ENCODE results near the gene GPR52. TPM values are rescaled to one million over a fixed set of nuclear protein-coding genes. Genes with fewer than 3 reads are reported as not detected.
"Not testable (repeated sequence)": the region's sequence is repeated elsewhere in the genome, so short reads cannot be mapped to it uniquely, and the experiment has no call there.

Gene GPR52
- total RNA-seq, 4 donors from 2014 or later = 1.9 to 5.2 (median 3.3) TPM

DNA sequence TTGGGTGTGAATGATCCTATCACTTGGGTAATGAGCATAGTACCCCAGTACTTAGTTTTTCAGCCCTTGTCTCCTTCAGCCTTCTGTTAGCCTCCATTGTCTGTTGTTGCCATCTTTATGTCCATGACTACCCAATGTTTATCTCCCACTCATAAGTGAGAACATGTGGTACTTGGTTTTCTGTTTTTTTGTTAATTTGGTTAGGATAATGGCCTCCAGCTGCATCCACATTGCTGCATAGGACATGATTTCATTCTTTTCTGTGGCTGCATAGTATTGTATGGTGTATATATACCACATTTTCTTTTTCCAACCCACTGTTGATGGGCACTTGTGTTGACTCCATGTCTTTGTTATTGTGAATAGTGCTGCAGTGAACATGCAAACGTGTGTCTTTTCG is 39.6 kb upstream of the GPR52 start:
- no peak for DNase-seq (ENCODE audit: low spot score)
- TF ChIP-seq, protein P1, sequence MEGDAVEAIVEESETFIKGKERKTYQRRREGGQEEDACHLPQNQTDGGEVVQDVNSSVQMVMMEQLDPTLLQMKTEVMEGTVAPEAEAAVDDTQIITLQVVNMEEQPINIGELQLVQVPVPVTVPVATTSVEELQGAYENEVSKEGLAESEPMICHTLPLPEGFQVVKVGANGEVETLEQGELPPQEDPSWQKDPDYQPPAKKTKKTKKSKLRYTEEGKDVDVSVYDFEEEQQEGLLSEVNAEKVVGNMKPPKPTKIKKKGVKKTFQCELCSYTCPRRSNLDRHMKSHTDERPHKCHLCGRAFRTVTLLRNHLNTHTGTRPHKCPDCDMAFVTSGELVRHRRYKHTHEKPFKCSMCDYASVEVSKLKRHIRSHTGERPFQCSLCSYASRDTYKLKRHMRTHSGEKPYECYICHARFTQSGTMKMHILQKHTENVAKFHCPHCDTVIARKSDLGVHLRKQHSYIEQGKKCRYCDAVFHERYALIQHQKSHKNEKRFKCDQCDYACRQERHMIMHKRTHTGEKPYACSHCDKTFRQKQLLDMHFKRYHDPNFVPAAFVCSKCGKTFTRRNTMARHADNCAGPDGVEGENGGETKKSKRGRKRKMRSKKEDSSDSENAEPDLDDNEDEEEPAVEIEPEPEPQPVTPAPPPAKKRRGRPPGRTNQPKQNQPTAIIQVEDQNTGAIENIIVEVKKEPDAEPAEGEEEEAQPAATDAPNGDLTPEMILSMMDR (IDR thresholded peaks at IDR 0.05) = no peak
- no peak for ATAC-seq (ENCODE audit: low FRiP score)

DNA sequence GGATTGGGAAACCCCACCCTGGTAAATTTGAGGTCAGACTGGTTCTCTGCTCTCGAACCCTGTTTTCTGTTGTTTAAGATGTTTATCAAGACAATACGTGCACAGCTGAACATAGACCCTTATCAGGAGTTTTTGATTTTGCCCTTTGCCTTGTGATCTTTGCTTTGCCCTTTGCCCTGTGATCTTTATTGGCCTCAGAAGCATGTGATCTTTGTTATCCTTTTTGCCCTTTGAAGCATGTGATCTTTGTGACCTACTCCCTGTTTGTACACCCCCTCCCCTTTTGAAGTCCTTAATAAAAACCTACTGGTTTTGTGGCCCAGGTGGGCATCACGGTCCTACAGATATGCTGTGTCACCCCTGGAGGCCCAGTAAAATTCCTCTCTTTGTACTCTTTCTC is 38.0 kb upstream of the GPR52 start:
- DNase-seq (ENCODE audit: low spot score); ATAC-seq (ENCODE audit: low FRiP score): not testable (repeated sequence)

DNA sequence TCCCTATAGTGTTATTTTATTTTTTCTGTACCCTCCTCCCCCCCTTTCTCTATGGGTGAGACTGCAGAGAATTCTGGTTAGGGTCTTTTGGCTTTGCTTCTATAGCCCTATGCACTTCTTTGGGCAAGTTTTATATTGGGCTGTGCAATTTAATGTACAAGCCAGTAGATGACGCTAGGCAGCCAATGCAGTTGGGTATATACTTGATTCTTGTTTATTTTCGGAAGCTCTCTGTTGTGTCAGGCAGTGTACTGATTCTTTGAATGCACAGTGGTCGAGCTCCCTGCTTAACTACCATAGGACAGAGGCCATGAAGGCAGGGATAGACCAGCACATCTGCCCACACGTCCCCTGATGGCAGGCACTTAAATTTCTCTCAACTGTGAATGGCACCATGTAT is 34.1 kb upstream of the GPR52 start:
- DNase-seq (ENCODE audit: low spot score) = no peak
- TF ChIP-seq, protein P1 (IDR thresholded peaks at IDR 0.05) = no peak
- ATAC-seq (ENCODE audit: low FRiP score) = no peak

DNA sequence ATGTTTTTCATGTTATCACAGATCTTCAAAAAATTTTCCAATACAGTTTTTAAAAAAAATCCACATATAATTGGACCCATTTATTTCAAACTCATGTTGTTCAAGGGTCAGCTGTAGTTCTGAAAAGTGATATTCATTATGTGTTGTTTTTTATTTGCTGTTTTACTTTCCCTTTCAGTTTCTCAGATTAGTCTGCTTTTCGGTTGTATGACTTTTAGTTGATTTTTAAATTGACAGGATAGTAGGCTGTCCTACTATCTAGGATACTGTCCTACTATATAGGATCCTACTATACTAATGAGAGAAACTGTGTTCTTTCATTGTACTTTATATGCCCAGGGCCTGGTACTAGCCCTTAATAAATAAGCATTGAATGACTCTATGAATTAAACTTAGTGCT is 33.6 kb upstream of the GPR52 start:
- DNase-seq (ENCODE audit: low spot score) = no peak
- no peak for ATAC-seq (ENCODE audit: low FRiP score)
- TF ChIP-seq, protein P1 (IDR thresholded peaks at IDR 0.05) = no peak

DNA sequence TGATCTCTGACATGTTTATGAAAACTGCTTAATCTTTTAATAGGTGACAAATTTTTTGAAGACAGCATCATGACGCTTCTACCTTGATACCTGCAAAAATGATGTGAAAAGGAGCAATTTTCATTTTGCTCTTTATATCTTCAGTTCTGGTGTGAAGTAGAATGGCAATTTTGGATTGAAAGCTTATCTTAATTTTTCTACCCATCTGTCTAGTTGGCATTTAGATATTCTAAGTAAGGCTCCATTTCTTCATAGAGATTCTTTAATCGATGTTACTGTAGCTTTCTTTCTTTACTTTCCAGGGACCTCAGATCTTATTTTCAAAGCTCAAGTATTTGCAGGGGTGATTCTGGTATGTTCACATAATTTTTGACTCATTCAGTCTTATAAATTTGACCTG is 32.3 kb upstream of the GPR52 start:
- DNase-seq (ENCODE audit: low spot score) = no peak
- ATAC-seq (ENCODE audit: low FRiP score) = no peak
- TF ChIP-seq, protein P1 (IDR thresholded peaks at IDR 0.05) = no peak

DNA sequence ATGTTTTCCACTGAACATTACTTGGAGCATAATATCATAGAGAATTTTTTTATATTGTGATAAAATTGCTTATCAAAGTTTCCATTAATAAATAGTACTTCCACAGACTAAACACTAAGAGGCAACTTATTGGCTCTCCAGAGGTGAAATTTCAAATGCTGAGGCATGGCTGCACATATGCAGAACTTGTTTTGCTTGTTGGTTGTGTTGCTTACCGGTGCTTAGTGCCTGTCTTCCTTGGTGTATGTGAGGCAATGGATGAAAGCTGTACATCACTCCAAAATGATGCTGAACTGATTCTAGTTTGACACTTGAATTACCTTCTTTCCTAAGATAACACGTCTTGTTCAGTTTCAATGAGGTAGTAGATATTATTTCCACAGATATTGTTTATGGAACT is 29.8 kb upstream of the GPR52 start:
- ATAC-seq (ENCODE audit: low FRiP score) (no peak), DNase-seq (ENCODE audit: low spot score) (no peak)
- TF ChIP-seq, protein P1 (IDR thresholded peaks at IDR 0.05) = no peak

DNA sequence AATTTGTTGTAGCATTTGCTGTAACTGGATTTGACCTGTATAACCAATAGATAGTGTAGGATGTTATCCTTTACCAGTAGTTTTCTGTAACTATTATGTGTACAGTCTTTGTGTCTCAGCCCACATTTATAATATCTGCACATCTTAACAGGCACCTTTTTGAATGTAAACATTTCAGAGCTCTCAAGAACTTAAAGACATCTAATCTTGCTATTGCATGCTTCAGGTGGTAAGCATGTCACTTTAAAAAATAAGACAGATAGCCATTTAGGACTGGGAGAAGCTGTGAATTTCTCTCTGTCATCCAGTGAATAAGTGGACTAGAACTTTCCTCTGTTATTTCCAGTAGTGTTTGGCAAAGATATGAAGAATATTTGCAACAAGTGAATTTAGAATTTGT is 22.6 kb upstream of the GPR52 start:
- no peak for ATAC-seq (ENCODE audit: low FRiP score)

More for the DNA sequence above, 22.6 kb upstream of the GPR52 start:
- TF ChIP-seq, protein P1 (IDR thresholded peaks at IDR 0.05) = no peak
- DNase-seq (ENCODE audit: low spot score) = no peak

All from omental fat pad (tissue), 4 donors.